PC-3 (cell line): Measurements from ENCODE around the gene ORMDL1. TPM values are rescaled to one million over a fixed set of nuclear protein-coding genes. Genes with fewer than 3 reads are reported as not detected.

Experiments
- ATAC-seq: fragments of 200-7000 bp; cut with Tn5 transposase; 2 replicates; pipeline ENCODE4 v1.9.1; 2020; ENCODE audit warnings: mild to moderate bottlenecking, moderate library complexity
- BruUV-seq: library from RNA; stranded (reverse); fragments of 400-500 nt; replicated peaks from 2 replicates; lab custom pipeline; 2021; lab: Mats Ljungman, UMichigan
- CTCF ChIA-PET: fragments of 300-600 bp; sonication (Branson Sonifier 250); formaldehyde crosslinking; loops from one replicate; lab custom pipeline; 2022; ENCODE audit warnings: antibody characterized with exemption; lab: Charles Lee
- POLR2A ChIA-PET: fragments of 300-600 bp; sonication (Branson Sonifier 250); formaldehyde crosslinking; loops from one replicate; lab custom pipeline; 2022; ENCODE audit warnings: antibody characterized with exemption; ENCODE audit not compliant: unreplicated experiment; lab: Charles Lee
- DNase-seq: peaks from one replicate; pipeline ENCODE4 v3.0.0-alpha.2; 2015
- H2AFZ ChIP-seq: fragments of 300-600 bp; sonication (generic); 2 replicates; pipeline ENCODE4 v1.6.0; 2016; ENCODE audit warnings: antibody characterized with exemption, low read length
- H3F3A ChIP-seq: fragments of 300-600 bp; sonication (generic); one replicate; pipeline ENCODE4 v1.6.0; 2017; ENCODE audit warnings: antibody characterized with exemption, low read length, control low read depth, mild to moderate bottlenecking; ENCODE audit not compliant: unreplicated experiment
- H3K27ac ChIP-seq: fragments of 300-600 bp; sonication (generic); 2 replicates; pipeline ENCODE4 v1.5.1; 2016; ENCODE audit warnings: mild to moderate bottlenecking, low read length
- H3K27me3 ChIP-seq: fragments of 300-600 bp; sonication (generic); 2 replicates; pipeline ENCODE4 v1.6.1; 2016; ENCODE audit warnings: low read length, mixed read lengths
- H3K36me3 ChIP-seq: fragments of 300-600 bp; sonication (generic); 2 replicates; pipeline ENCODE4 v1.6.1; 2016; ENCODE audit warnings: low read depth, mixed run types, low read length, mixed read lengths
- H3K4me1 ChIP-seq: fragments of 300-600 bp; sonication (generic); 2 replicates; pipeline ENCODE4 v1.5.1; 2016; ENCODE audit warnings: low read length; ENCODE audit not compliant: insufficient read depth
- H3K4me2 ChIP-seq: fragments of 300-600 bp; sonication (generic); 2 replicates; pipeline ENCODE4 v1.6.0; 2016; ENCODE audit warnings: low read length
- H3K4me3 ChIP-seq: fragments of 300-600 bp; sonication (generic); 2 replicates; pipeline ENCODE4 v1.5.1; 2016; ENCODE audit warnings: mild to moderate bottlenecking, low read length, mixed read lengths
- H3K79me2 ChIP-seq: fragments of 300-600 bp; sonication (generic); 2 replicates; pipeline ENCODE4 v1.6.1; 2017; ENCODE audit warnings: low read length, mixed read lengths
- H3K9ac ChIP-seq: fragments of 300-600 bp; sonication (generic); 2 replicates; pipeline ENCODE4 v1.6.0; 2016; ENCODE audit warnings: mild to moderate bottlenecking, low read length
- H3K9me2 ChIP-seq: fragments of 300-600 bp; sonication (generic); replicated peaks from 2 replicates; pipeline ENCODE4 v1.6.1; 2016; ENCODE audit warnings: mixed run types, low read length, mixed read lengths
- H3K9me3 ChIP-seq: fragments of 300-600 bp; sonication (generic); 2 replicates; pipeline ENCODE4 v1.6.1; 2016; ENCODE audit warnings: low read length, mixed read lengths
- H4K20me1 ChIP-seq: fragments of 300-600 bp; sonication (generic); 2 replicates; pipeline ENCODE4 v1.6.1; 2016; ENCODE audit warnings: low read length, mixed read lengths
- EZH2 ChIP-seq: fragments of 300-600 bp; sonication (generic); IDR thresholded peaks from one replicate; pipeline ENCODE4 v1.6.1; 2017; ENCODE audit warnings: antibody characterized with exemption, mild to moderate bottlenecking, low read length; ENCODE audit not compliant: unreplicated experiment
- EZH2phosphoT487 ChIP-seq: fragments of 300-600 bp; sonication (generic); IDR thresholded peaks from 2 replicates; pipeline ENCODE4 v1.6.1; 2018; ENCODE audit warnings: mild to moderate bottlenecking, antibody characterized with exemption, low read length, borderline replicate concordance
- intact Hi-C: fragments of 100-400 bp; cut with micrococcal nuclease; formaldehyde crosslinking; loops from 2 replicates; pipeline ENCODE4 v1.9.0; 2023
- total RNA-seq: library from RNA; depleted of rRNA; stranded (reverse); fragments of >200 nt; gene quantifications from 2 replicates; pipeline ENCODE4 v1.2.3, GENCODE V29; 2014
- TF ChIP-seq, protein P1 (sequence below): fragments of 300-600 bp; sonication (generic); conservative IDR thresholded peaks from 2 replicates; pipeline ENCODE4 v1.5.1; 2017; ENCODE audit warnings: antibody characterized with exemption, low read depth, mild to moderate bottlenecking, low read length

ORMDL1 gene
- total RNA-seq, 1 experiment from 2014 or later, result 64.5 TPM

DNA sequence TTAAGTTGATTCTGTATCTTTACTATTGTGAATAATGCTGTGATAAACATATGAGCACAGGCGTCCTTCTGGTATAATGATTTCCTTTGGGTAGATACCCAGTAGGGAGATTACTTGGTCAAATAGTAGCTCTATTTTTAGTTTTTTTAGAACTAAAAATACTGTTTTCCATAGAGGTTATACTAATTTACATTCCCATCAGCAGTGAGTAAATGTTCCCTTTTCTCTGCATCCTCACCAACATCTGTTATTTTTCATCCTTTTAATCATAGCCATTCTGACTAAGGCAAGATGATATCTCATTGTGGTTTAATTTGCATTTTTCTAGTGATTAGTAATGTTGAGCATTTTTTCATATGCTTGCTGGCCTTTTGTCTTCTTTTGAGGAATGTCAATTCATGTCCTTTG lies 35.2 kb upstream of the ORMDL1 start:
- H3K9ac ChIP-seq, result no peak overlapping the region
- no peak overlapping the region for H2AFZ ChIP-seq
- no peaks in the 10 kb centered on the region for H4K20me1 ChIP-seq
- H3K27ac ChIP-seq, result no peak overlapping the region
- H3K4me3 ChIP-seq, result no peak overlapping the region
- no peaks in the 10 kb centered on the region for H3K9me2 ChIP-seq
- BruUV-seq, result no TSS peak
- no peaks in the 10 kb centered on the region for H3K79me2 ChIP-seq
- H3K4me1 ChIP-seq, result no peaks in the 10 kb centered on the region
- H3K9me3 ChIP-seq, result no peaks in the 10 kb centered on the region
- DNase-seq, result peak; percentile 59
- TF ChIP-seq, protein P1, sequence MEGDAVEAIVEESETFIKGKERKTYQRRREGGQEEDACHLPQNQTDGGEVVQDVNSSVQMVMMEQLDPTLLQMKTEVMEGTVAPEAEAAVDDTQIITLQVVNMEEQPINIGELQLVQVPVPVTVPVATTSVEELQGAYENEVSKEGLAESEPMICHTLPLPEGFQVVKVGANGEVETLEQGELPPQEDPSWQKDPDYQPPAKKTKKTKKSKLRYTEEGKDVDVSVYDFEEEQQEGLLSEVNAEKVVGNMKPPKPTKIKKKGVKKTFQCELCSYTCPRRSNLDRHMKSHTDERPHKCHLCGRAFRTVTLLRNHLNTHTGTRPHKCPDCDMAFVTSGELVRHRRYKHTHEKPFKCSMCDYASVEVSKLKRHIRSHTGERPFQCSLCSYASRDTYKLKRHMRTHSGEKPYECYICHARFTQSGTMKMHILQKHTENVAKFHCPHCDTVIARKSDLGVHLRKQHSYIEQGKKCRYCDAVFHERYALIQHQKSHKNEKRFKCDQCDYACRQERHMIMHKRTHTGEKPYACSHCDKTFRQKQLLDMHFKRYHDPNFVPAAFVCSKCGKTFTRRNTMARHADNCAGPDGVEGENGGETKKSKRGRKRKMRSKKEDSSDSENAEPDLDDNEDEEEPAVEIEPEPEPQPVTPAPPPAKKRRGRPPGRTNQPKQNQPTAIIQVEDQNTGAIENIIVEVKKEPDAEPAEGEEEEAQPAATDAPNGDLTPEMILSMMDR, result no peak
- TF ChIP-seq EZH2 (no peak), EZH2phosphoT487 (no peak)
- peak; percentile 64 for ATAC-seq
- CTCF ChIA-PET, result no interaction called here
- H3K27me3 ChIP-seq, result no peaks in the 10 kb centered on the region
- intact Hi-C loops, result no loop called here
- no peaks in the 10 kb centered on the region for H3F3A ChIP-seq
- POLR2A ChIA-PET, result no interaction called here
- no peak overlapping the region for H3K4me2 ChIP-seq
- peaks cover 11% of the 10 kb centered on the region; the same call in 1 of the 2 replicates for H3K36me3 ChIP-seq

DNA sequence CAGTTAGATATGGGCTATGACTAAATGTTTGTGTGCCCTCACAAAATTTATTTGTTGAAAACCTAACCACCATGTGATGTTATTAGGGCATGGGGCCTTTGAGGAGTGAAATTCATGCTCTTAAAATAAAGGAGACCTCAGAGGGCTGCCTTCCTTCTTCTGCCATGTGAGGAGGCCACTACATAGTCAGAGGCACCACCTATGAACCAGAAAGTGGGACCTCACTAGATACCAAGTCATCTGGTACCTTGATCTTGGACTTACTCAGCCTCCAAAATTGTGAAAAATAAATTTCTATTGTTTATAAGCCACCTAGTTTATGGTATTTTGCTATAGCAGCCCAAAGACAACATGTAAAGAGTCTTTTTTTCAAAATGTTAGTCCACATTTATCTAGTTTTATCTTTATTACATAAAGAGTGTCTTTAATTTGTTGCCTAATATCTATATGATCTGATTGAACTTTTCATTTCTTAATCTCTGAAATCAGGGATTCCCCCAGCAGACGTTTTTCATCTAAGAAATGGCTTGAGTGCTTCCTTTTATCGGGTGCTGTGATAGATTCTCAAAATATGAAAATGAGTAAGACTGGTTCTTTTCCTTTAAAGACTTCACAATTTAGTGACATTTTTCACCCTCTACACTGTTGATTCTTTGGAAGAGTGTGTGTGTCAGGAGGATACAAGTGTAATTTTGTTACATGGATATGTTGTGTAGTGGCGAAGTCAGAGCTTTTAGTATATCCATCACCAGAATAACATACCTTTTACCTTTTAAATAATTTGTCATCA lies 34.3 kb upstream of the ORMDL1 start:
- ATAC-seq (no peak; the same call in none of the 2 replicates), DNase-seq (no peak)
- Histone ChIP-seq H3K79me2 (no peaks in the 10 kb centered on the region), H3K27ac (no peak overlapping the region), H3K9me2 (no peaks in the 10 kb centered on the region), H3K27me3 (no peaks in the 10 kb centered on the region), H3K9ac (no peak overlapping the region), H3K36me3 (peaks cover 14% of the 10 kb centered on the region), H4K20me1 (no peaks in the 10 kb centered on the region), H3K9me3 (no peaks in the 10 kb centered on the region), H2AFZ (no peak overlapping the region), H3K4me3 (no peak overlapping the region), H3K4me2 (no peak overlapping the region), H3F3A (no peaks in the 10 kb centered on the region), H3K4me1 (no peaks in the 10 kb centered on the region)
- no TSS peak for BruUV-seq
- POLR2A ChIA-PET, result no interaction called here
- TF ChIP-seq EZH2phosphoT487 (no peak), EZH2 (no peak)
- TF ChIP-seq, protein P1, result no peak
- intact Hi-C loops, result no loop called here
- CTCF ChIA-PET, result no interaction called here

DNA sequence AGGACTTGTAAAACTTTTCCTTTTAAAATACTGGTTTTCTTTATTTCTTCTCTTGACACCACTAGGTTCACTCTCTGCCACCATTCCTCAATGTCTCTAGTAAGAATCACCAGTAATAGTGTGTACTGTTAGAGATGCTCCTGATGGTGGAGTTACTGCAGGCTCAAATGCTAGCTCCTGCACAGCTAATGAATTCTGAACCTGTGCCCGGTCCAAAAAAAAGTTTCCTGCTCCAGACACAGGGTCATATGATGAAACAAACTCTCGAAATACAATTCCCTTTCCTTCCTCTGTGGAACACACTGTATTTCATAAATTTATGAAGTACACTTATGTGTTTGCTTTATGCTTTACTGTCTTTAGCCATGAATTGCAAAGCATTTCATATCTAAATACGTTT lies 19.3 kb upstream of the ORMDL1 start:
- Histone ChIP-seq H2AFZ (no peak overlapping the region), H3F3A (no peaks in the 10 kb centered on the region), H3K9me3 (no peaks in the 10 kb centered on the region), H3K9me2 (no peaks in the 10 kb centered on the region), H4K20me1 (no peaks in the 10 kb centered on the region), H3K4me1 (peaks cover 9% of the 10 kb centered on the region), H3K79me2 (no peaks in the 10 kb centered on the region), H3K27ac (no peak overlapping the region), H3K4me3 (no peak overlapping the region), H3K4me2 (no peak overlapping the region), H3K9ac (no peak overlapping the region), H3K27me3 (no peaks in the 10 kb centered on the region), H3K36me3 (peaks cover 15% of the 10 kb centered on the region)
- POLR2A ChIA-PET, result no interaction called here
- TF ChIP-seq EZH2, result no peak
- TF ChIP-seq EZH2phosphoT487, result no peak
- TF ChIP-seq, protein P1, result no peak
- DNase-seq (no peak), ATAC-seq (no peak)
- CTCF ChIA-PET, result no interaction called here
- intact Hi-C loops, result no loop called here
- no TSS peak for BruUV-seq
